Neuronal stem cell (in vitro differentiated cells): Measurements from ENCODE around the gene USP21.

Experiments
- DNase-seq: peaks from one replicate; pipeline ENCODE4 v3.0.0-alpha.2; 2013; ENCODE audit warnings: low spot score
- H2AFZ ChIP-seq: one replicate; pipeline ENCODE4 v1.6.1; 2013; ENCODE audit warnings: mild to moderate bottlenecking, low read length, inconsistent platforms
- H2AK5ac ChIP-seq: 2 replicates; pipeline ENCODE4 v1.6.1; 2013; ENCODE audit warnings: low read depth, mild to moderate bottlenecking, inconsistent platforms, low read length, moderate library complexity, mixed read lengths
- H2BK120ac ChIP-seq: 2 replicates; pipeline ENCODE4 v1.6.1; 2013; ENCODE audit warnings: low read depth, mild to moderate bottlenecking, inconsistent platforms, low read length, moderate library complexity, mixed read lengths
- H2BK12ac ChIP-seq: one replicate; pipeline ENCODE4 v1.6.1; 2013; ENCODE audit warnings: low read length, inconsistent platforms
- H2BK15ac ChIP-seq: 2 replicates; pipeline ENCODE4 v1.6.1; 2013; ENCODE audit warnings: mild to moderate bottlenecking, low read length, inconsistent platforms, mixed read lengths
- H2BK5ac ChIP-seq: one replicate; pipeline ENCODE4 v1.6.1; 2013; ENCODE audit warnings: inconsistent platforms, mild to moderate bottlenecking, low read length, moderate library complexity
- H3K14ac ChIP-seq: one replicate; pipeline ENCODE4 v1.6.1; 2013; ENCODE audit warnings: low read length, inconsistent platforms
- H3K18ac ChIP-seq: 2 replicates; pipeline ENCODE4 v1.6.1; 2013; ENCODE audit warnings: low read length, inconsistent platforms
- H3K23ac ChIP-seq: 2 replicates; pipeline ENCODE4 v1.6.1; 2013; ENCODE audit warnings: low read depth, mild to moderate bottlenecking, mixed read lengths, low read length, inconsistent platforms; ENCODE audit not compliant: poor library complexity
- H3K27ac ChIP-seq: replicated peaks from 3 replicates; pipeline ENCODE4 v1.5.1; 2013; ENCODE audit warnings: low read length, inconsistent platforms
- H3K27me3 ChIP-seq, 3 experiments: 2 replicates each; pipeline ENCODE4 v1.6.1; 2013; ENCODE audit warnings: low read length in 3 of 3, mild to moderate bottlenecking in 2 of 3, inconsistent platforms in 1 of 3, low read depth in 1 of 3, mixed read lengths in 1 of 3, moderate library complexity in 1 of 3; ENCODE audit not compliant: control insufficient read depth in 3 of 3, insufficient read depth in 3 of 3
- H3K36me3 ChIP-seq, 2 donors: replicated peaks in 1 of 2; 2 replicates each; pipeline ENCODE4 v1.6.1; 2013; ENCODE audit warnings: low read length in 2 of 2; ENCODE audit not compliant: control insufficient read depth in 2 of 2, insufficient read depth in 2 of 2
- H3K4ac ChIP-seq: 2 replicates; pipeline ENCODE4 v1.6.1; 2013; ENCODE audit warnings: inconsistent platforms, mild to moderate bottlenecking, low read length, moderate library complexity
- H3K4me1 ChIP-seq, 2 donors: 1 replicate in 1 of 2; 2 replicates in 1 of 2; pipeline ENCODE4 v1.6.1; 2013; ENCODE audit warnings: low read length in 2 of 2, low read depth in 1 of 2; ENCODE audit not compliant: control insufficient read depth in 2 of 2, insufficient read depth in 1 of 2
- H3K4me2 ChIP-seq: one replicate; pipeline ENCODE4 v1.6.1; 2013; ENCODE audit warnings: mild to moderate bottlenecking, low read length, inconsistent platforms; ENCODE audit not compliant: insufficient read depth, poor library complexity, severe bottlenecking
- H3K4me3 ChIP-seq, 2 donors: 2 replicates each; pipeline ENCODE4 v1.5.1; 2013; ENCODE audit warnings: low read length in 2 of 2, mild to moderate bottlenecking in 2 of 2, inconsistent platforms in 1 of 2, moderate library complexity in 1 of 2
- H3K79me1 ChIP-seq: one replicate; pipeline ENCODE4 v1.6.1; 2013; ENCODE audit warnings: low read depth, mild to moderate bottlenecking, inconsistent platforms, low read length, moderate library complexity
- H3K9ac ChIP-seq: one replicate; pipeline ENCODE4 v1.6.1; 2013; ENCODE audit warnings: mild to moderate bottlenecking, low read depth, low read length, inconsistent platforms; ENCODE audit not compliant: poor library complexity
- H3K9me3 ChIP-seq, 2 donors: replicated peaks in 1 of 2; 2 replicates each; pipeline versions ENCODE3 to v1.6.1; 2013; ENCODE audit warnings: low read length in 2 of 2, mild to moderate bottlenecking in 2 of 2, inconsistent platforms in 1 of 2, low read depth in 1 of 2, mixed read lengths in 1 of 2, moderate library complexity in 1 of 2; ENCODE audit not compliant: control insufficient read depth in 2 of 2, insufficient read depth in 1 of 2
- H4K8ac ChIP-seq: one replicate; pipeline ENCODE4 v1.6.1; 2013; ENCODE audit warnings: low read depth, mild to moderate bottlenecking, inconsistent platforms, low read length, moderate library complexity
- H4K91ac ChIP-seq: one replicate; pipeline ENCODE4 v1.6.1; 2013; ENCODE audit warnings: low read length, low read depth, mild to moderate bottlenecking, inconsistent platforms; ENCODE audit not compliant: poor library complexity
- WGBS, 2 donors: extraction: QIAGEN DNeasy Blood & Tissue Kit; methylation state at CpG; one replicate each; pipeline ENCODE4 v1.1.7; 2013; ENCODE audit warnings: missing lambda C conversion rate in 2 of 2, mixed read lengths in 1 of 2; ENCODE audit not compliant: insufficient read length in 2 of 2, insufficient replicate concordance in 1 of 2; ENCODE audit errors: extremely low coverage in 2 of 2; 5-methylcytosine and 5-hydroxymethylcytosine counted together

Gene USP21

DNA sequence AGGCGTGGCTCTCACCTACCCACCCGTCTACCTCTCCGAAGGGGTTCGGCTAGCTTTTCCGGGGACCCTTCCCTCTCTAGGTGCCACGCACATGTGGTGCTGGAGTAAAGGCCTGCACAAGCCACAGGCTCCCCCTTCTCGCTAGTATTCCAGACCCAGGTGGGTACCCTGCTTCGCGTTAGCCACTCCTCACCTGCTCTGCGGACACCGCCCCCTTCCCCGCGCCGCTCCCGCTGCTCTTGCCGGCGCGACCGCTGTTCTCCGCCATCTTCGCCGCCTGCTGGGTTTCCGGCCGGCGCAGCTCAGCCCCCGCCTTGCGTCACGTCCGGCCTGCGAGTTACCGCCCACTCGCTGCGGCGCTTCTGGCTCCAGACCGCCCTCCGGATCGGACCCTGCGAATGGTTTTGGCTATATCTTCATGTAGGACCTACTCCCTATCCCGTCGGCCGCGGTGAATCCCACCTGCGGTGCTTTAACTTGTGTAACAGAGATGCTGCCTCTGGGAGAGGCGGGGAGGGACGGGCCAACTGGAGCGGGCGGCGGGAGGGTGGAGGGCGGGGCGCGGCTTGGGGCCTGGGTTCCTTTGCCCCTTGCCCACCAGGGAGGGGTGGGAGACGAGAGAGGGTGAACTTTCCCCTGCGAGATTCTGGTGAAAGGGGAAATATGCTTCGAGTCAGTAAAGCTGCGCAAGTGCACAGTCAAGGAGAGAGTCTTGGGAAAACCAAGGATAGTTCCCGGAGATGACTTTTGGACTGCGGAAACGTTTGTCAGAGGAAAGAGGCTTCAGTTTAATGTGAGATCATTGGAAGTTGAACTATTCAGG is 41.3 kb upstream of the USP21 start, which contains the start of the genes NIT1 and PFDN2:
TSS of gene NIT1 (plus strand) at position 347 of the 823 bp plus-strand sequence. CDS start at position 419, 72 bp downstream.
TSS of gene PFDN2 (minus strand) at position 279 of the 823 bp plus-strand sequence. CDS start at position 268, 11 bp downstream.
- Histone ChIP-seq H2BK15ac (peak within 1 kb of the TSS; percentile 50), H3K4me2 (peak within 1 kb of the TSS; percentile 79), H3K79me1 (peaks cover 6% of the 10 kb centered on the region), H2BK120ac (no peak within 1 kb of the TSS), H3K18ac (peak within 1 kb of the TSS; percentile 88), H3K14ac (no peak within 1 kb of the TSS), H3K27ac (peak within 1 kb of the TSS; percentile 82), H4K91ac (no peak within 1 kb of the TSS), H3K9ac (peak within 1 kb of the TSS; percentile 96), H3K4ac (no peak within 1 kb of the TSS), H2AFZ (peak within 1 kb of the TSS; percentile 86), H4K8ac (no peak within 1 kb of the TSS), H3K23ac (peak within 1 kb of the TSS; percentile 66), H3K36me3 (peaks cover 35 to 68% of the 10 kb centered on the region in 2 donors), H3K27me3 (no peaks in the 10 kb centered on the region), H3K9me3 (no peaks in the 10 kb centered on the region), H2BK5ac (peak within 1 kb of the TSS; percentile 57), H3K4me3 (peak within 1 kb of the TSS; percentile 80 to 93), H2AK5ac (peak within 1 kb of the TSS; percentile 76), H3K4me1 (peaks cover 4 to 14% of the 10 kb centered on the region in 2 donors), H2BK12ac (no peak within 1 kb of the TSS)
- WGBS, 2 donors = no CpG with 5 or more reads among the region's 58 CpGs
- DNase-seq = peak; percentile 76

DNA sequence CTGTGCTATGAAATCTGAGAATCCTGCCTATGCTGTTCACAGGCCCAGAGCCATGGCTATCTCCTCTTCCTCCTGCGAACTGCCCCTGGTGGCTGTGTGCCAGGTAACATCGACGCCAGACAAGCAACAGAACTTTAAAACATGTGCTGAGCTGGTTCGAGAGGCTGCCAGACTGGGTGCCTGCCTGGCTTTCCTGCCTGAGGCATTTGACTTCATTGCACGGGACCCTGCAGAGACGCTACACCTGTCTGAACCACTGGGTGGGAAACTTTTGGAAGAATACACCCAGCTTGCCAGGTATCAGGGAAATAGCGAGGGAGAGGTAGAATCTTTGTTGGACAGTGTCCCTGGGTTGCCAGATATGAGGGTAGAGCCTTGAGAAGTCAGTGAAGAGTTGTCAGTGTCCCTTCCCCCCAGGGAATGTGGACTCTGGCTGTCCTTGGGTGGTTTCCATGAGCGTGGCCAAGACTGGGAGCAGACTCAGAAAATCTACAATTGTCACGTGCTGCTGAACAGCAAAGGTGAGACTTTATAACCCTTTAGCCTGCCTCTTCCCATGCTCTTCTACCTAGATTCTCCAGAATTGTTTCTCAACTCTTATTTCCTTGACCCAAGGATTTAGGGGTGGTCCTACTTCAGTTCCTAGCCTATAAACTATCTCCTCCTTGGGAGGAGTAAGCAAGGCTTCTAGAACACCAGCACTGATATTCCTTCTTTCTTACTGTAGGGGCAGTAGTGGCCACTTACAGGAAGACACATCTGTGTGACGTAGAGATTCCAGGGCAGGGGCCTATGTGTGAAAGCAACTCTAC is 40.0 kb upstream of the USP21 start:
- H3K27me3 ChIP-seq = no peaks in the 10 kb centered on the region
- no peak overlapping the region for H3K23ac ChIP-seq
- no peak overlapping the region for H3K27ac ChIP-seq
- H3K36me3 ChIP-seq = peaks cover 44 to 73% of the 10 kb centered on the region in 2 donors
- H3K4ac ChIP-seq = no peak overlapping the region
- no peak overlapping the region for H2AFZ ChIP-seq
- H3K79me1 ChIP-seq = peaks cover 6% of the 10 kb centered on the region
- no peak overlapping the region for H2BK12ac ChIP-seq
- no peak overlapping the region for H2BK5ac ChIP-seq
- H3K18ac ChIP-seq = no peak overlapping the region
- H2AK5ac ChIP-seq = no peak overlapping the region
- H3K4me1 ChIP-seq = peaks cover 4 to 14% of the 10 kb centered on the region in 2 donors
- no peak overlapping the region for H3K14ac ChIP-seq
- H3K4me3 ChIP-seq = peak overlapping the region in 1 of 2 donors; percentile 80
- DNase-seq = no peak
- WGBS, 2 donors = no CpG with 5 or more reads among the region's 10 CpGs
- no peak overlapping the region for H2BK120ac ChIP-seq
- H4K8ac ChIP-seq = no peak overlapping the region
- H2BK15ac ChIP-seq = no peak overlapping the region
- H3K9me3 ChIP-seq = no peaks in the 10 kb centered on the region
- H3K9ac ChIP-seq = no peak overlapping the region
- H4K91ac ChIP-seq = no peak overlapping the region
- peak overlapping the region; percentile 74 for H3K4me2 ChIP-seq

DNA sequence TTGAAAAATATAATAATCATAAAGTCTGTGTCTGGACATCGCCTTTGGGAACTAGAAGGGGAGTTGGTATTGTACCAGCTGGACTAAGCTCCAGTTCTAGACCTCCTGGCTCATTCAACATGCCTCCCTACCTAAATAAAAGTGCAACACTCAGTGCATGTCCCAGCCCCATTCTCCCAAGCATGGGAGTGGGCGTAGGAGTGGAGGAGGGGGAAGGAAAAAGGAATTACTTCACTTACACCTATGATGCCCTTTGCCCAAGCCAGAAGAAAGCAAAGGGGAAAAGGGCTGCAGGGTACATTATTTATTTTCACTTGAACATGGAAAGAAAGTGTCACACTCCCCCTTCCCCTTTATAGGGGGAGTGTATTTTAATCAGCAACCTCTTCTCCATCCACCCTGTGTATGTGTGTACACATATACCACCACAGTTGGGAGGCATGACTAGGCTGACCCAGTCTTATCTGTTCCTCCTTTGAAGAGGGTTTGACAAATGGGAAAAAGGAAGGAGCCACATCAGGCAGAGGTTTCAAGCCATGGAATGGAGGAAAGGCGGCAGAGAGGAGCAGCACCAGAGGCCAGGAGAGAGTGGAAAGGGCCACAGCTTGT is 38.2 kb upstream of the USP21 start:
- DNase-seq = no peak
- H3K9ac ChIP-seq = no peak overlapping the region
- WGBS, 2 donors = no CpG with 5 or more reads among the region's 3 CpGs
- no peak overlapping the region for H2BK120ac ChIP-seq
- H3K4me1 ChIP-seq = peaks cover 4 to 14% of the 10 kb centered on the region in 2 donors
- H3K14ac ChIP-seq = no peak overlapping the region
- H3K27ac ChIP-seq = no peak overlapping the region
- H2BK12ac ChIP-seq = no peak overlapping the region
- no peaks in the 10 kb centered on the region for H3K9me3 ChIP-seq
- H2BK15ac ChIP-seq = no peak overlapping the region
- H3K18ac ChIP-seq = no peak overlapping the region
- H3K4me2 ChIP-seq = no peak overlapping the region
- no peak overlapping the region for H4K91ac ChIP-seq
- H2AFZ ChIP-seq = no peak overlapping the region
- H3K36me3 ChIP-seq = peaks cover 48 to 77% of the 10 kb centered on the region in 2 donors
- H3K23ac ChIP-seq = no peak overlapping the region
- no peak overlapping the region for H4K8ac ChIP-seq
- H3K4ac ChIP-seq = no peak overlapping the region
- peaks cover 6% of the 10 kb centered on the region for H3K79me1 ChIP-seq
- H2AK5ac ChIP-seq = no peak overlapping the region
- no peak overlapping the region for H3K4me3 ChIP-seq
- H2BK5ac ChIP-seq = no peak overlapping the region
- H3K27me3 ChIP-seq = no peaks in the 10 kb centered on the region
